Hematopoietic multipotent progenitor cell treated with erythropoietin and hydrocortisone succinate and interleukin-3 and kit ligand, for 17 days (in vitro differentiated cells): ENCODE results near the gene EMC6.

Experiments
- DNase-seq: peaks from one replicate; pipeline ENCODE4 v3.0.0-alpha.2; 2015; ENCODE audit warnings: low spot score

The EMC6 gene

DNA sequence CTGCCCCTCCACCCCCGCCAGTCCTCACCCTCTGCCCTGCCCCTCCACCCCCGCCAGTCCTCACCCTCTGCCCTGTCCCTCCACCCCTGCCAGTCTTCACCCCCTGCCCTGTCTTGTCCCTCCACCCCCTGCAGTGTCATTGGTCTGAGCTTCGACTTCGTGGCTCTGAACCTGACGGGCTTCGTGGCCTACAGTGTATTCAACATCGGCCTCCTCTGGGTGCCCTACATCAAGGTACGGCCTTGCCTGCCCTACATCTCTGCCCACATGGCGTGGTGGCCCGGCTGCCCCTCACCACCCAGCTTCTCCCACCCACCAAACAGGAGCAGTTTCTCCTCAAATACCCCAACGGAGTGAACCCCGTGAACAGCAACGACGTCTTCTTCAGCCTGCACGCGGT, 12.3 kb upstream of the EMC6 start:
- DNase-seq, result no peak

DNA sequence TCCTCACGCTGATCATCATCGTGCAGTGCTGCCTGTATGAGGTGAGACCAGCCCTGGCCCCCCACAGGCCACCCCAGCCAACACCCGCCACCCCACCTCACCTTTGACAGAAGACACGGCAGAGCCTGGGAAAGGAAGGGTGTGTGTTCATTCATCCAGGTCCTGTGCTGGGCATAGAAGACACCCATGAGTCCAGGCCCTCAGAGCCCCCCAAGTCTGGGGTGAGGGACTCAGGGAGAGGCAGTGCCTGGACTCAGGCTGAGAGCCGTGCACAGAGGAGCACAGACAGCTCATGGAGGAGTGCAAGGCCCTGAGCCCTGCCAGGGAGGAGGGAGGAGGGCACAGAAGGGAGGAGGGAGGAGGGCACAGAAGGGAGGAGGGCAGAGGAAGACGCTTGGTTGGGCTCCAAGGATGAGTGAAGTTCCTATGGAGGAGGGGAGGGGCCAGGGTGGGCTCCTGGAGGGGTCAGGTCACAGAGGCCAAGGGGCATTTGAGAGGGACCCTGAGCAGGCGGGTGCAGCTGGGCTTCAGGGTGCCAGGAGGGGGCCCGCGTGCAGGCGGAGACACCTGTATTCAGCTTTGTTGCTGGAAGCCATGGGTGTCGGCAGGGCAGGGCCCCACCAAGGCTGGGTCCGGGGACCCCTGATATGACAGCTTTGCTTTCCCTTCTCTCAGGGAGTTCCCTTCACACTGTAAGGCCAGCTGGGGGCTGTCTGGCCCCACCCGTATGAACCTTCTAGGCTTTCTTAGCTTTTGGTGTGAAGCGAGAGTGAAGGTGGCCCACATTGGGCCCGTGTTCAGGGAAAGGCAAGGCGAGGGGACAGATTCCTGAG, 11.6 kb upstream of the EMC6 start:
- no peak for DNase-seq

DNA sequence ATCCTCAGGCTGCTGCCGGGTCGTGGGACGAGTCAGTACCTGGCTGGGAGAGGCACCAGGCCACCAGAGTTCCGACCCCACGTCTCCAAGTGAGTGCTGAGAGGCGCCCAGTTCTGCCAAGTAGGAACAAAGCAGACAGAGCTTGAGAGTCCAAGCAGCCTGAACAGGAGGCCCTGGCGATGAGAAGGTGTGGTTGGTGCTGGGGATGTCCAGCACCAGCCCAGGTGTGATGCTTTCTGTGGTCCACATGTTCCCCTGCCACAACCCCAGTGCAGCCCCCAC, 11.1 kb upstream of the EMC6 start:
- no peak for DNase-seq

DNA sequence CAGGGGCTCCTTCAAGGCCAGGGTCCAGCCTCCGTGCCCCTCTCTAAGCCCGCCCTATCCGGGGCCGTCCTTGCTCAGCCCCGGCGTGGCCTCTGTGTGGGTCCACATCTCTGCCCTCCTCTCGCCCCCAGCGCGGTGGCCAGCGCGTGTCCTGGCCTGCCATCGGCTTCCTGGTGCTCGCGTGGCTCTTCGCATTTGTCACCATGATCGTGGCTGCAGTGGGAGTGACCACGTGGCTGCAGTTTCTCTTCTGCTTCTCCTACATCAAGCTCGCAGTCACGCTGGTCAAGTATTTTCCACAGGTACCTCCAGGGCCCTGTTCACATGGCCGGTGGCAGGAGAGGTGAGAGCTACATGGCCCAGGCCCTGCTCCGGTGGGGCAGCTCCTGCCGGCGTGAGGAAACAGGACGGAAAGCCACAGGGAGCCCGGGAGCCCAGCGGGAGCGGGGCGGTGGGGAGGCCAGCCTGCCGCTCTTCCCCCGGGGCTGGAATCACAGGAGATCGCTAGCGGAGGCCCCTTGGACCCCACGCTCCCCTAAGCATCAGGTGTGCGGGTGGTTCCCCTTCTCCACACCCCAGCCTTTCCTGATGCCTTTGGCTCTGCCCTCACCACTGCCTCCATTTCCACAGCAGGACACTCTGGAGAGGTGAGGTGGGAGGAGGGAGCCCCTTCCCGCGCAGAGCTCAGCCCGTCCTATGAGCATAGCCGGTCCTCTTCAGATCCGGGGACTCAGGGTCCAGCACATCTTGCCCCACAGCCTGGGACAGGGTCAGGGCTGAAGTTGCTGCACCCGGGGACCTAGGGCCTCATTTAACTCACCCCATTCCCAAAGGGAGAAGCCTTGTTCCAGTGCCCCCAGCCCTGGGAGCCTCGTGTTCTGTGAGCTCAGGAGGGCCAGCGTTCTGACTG, 10.5 kb upstream of the EMC6 start:
- DNase-seq, result no peak

DNA sequence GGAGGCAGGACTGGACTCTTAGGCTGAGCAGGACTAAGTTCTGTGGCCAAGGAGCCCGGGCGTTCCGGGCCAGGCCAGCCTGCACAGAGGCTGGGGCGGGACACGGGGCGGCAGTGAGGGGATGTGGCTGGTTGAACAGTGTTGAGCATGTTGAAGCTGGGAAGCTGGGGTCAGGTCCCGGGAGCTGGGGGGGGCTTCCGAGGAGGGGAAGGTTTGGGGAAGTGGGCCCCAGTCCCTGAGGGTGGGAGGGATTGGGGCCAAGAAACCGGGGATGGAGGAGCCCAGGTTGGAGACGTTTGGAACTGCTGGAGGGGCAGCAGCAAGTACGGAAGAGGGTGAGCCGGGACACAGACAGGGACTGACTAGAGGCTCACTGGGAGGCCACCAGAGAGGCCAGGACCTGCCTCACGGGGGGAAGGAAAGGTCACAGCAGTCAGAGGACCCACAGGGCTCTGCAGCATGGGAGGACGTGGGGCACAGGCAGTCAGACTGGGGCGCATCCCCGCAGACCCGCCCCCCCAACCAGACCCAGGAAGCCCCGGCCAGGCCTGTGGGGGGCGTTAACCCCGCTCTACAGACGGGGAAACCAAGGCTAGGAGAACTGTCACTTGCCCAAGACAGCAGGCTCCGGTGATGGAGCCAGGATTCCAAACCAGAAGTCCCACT, 9.7 kb upstream of the EMC6 start:
- no peak for DNase-seq

DNA sequence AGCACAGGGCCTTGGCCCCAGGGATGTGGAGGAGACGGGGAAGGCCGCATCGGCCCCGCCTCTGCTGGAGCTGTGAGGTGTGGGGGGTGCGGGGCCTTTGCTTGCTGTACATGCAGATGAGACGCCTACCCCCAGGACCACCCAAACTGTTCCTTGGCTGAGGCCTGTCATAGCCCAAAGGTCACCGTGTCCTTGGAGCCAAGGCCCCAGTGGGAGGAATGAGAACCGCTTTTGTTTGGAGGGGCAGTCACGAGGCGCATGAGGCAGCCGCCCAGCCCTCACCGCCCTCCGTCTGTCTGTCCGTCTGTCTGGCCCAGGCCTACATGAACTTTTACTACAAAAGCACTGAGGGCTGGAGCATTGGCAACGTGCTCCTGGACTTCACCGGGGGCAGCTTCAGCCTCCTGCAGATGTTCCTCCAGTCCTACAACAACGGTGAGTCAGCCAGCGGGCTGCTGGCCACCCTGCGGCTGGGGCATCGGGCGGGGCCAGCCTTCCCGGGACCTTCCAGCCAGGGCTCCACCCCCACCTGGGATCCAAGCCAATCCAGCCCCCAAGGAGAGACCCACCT, 9.0 kb upstream of the EMC6 start:
- no peak for DNase-seq

DNA sequence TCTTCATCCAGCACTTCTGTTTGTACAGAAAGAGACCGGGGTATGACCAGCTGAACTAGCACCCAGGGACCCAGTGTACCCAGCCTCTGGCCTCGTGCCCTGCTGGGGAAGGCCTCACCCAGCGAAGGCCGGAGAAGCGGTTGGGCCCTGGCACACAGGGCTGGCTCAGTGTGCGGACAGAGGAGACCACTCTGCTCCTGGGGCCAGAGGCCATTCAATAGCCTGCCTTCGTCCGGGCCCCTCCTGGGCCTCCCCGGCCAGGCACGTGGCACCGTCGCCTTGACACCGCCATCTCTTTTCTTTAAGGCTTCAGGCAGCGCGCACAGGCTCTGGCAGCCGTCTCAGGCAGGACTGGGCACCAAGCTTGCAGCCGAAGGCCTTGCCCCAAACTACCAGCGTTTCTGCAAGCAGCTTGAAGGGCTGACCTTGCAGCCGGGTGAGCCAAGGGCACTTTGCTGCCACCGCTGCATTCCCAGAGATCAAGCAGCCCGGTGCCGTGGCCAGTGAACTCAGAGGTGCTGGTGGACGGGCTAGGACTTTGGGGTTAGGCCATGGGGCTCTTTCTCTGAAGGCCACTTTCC, 8.2 kb upstream of the EMC6 start:
- no peak for DNase-seq

DNA sequence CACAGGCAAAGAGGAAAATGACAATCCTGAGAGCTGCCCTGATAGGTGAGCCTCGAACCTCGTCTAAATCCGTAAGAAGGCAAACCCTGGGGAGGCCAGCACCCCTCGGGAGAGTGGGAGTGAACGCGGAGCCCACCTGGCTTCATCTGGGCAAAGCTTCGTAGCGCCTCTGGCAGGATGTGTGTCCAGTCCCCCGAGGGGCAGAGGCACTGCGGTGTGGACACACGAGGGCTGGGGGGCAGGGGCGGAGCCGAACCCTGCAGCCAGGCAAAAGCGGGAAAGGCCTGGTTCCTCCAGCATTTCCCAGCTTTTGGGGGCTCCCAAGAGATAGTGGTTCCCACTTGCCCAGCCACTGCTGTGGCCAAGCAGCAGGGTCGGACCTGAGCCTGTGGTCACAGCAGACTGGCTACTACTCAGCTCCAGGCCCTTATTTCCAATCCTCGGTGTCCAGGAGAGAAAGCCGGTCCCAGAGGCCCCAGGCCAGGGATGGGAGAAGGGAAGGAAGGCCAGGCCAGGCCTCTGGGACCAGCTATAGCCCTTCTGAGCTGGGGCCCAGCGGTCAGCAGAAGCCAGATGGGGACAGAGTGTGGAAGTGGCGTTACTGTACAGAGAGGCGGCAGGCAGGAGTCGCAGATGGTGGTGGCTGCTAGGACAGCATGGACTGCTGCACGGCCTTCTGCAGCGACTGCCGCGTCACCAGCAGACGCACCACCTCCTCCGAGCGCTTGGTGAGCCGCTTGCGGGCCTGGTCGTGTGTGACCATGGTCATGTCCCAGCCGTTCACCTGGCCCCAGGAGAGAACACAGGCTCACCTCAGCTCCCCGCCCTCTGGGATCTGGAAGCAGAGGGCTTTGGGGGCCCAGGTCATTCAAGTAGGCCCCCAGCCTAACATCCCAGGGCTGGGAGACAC, 5.3 kb upstream of the EMC6 start:
- no peak for DNase-seq

DNA sequence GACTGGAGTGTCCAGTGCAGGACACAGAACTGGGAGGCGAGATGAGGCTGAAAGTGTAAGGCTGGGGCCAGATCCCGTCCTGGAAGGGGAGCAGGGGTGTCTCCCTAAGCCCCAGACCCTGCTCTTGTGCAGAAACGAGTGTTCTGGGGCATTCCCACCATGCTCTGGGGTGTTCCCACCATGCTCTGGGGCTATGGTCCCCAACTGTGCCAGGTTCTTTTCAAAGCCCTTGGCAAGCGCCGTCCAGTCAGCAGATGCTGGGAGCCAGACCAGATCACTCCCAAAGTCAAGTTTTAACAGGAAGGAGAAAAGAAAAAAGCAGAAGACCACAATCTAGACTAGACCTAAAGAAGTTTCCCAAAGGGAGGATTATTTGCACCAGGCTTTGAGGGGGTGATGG, 2.8 kb upstream of the EMC6 start:
- DNase-seq, result no peak

DNA sequence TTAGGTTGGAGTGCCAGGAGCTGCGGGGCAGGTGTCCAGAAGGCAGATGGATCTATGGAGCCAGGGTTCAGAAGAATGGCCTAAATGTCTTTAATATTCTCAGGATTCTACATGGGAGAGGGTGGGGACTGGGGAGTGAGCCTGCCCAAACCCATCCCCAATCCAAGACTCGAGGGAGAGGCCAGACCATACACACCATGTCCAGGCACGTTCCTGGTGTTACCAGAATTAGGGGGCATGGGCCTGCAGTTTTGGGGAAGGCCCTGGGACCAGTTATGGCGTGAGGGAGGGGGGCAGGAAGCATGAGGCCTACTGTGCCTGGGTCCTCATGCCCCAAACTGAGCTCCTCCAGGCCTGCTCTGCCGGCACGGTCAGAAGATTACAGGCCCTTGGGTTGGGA, 2.1 kb upstream of the EMC6 start:
- no peak for DNase-seq

DNA sequence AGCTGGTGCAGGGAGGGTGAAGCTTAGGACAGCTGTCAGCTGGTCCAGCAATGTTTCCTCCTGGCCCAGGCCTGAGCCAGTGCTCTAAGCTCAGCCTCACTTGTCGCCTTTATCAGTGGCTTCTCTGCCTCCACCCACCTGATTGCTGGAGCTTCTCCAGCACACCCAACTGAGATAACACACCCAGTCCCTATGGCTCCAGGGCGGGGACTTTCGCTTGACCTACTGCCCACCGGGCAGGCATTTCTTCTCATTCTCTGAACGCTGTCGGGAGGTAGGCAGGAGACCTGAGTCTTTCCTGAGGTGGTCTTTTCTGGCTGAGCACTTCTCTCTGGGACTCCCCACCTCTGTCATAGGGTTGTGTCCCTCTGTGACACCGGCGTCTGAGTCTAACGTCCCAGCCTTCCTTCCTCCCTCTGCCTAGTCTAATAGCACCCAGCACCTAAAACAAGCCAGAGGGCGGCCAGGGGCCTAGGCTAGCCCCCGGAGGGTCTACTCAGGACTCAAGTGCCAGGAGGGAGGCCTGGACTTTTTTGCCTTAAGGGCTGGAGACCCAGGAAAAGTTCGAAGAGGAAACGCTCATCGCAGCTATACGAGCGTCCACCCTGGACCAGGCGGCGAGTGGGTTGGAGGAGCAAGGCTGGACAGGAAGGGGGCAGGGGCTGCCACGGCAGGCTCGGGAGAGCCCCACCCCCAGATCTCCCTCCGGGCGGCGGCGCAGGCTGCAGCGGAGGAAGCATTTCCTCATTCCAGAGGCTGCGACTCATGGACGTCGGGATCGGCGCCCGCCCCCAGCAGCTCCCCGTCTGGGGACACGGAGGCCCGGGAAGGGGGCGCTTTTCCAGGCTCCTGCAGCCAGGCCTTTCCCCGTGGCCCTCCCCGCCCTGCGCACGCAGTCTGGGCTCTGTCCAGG, 990 bp upstream of the EMC6 start:
- DNase-seq, result peak; percentile 82

DNA sequence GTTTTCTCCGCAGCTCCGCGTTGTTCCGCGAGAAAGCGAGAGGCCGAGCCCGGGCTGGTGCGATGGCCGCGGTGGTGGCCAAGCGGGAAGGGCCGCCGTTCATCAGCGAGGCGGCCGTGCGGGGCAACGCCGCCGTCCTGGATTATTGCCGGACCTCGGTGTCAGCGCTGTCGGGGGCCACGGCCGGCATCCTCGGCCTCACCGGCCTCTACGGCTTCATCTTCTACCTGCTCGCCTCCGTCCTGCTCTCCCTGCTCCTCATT, 404 bp downstream of the EMC6 start:
- DNase-seq, result no peak

DNA sequence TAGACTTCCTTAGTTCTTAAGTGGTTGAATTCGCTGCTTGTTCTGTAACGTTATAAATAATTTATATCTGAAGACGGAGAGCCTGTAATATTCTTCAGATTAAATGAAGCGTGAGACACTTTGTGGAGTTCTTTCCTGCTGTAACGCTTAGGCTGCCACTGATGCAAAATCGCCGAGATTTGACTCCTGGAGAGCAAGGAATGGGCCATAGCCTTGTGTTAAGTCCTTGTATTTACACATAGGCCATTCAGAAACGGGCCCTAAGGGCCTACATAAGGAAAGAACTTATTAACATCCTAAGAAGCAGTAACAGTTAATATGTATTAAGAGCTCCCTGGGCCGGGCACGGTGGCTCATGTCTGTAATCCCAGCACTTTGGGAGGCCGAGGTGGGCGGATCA, 936 bp downstream of the EMC6 start:
- no peak for DNase-seq

DNA sequence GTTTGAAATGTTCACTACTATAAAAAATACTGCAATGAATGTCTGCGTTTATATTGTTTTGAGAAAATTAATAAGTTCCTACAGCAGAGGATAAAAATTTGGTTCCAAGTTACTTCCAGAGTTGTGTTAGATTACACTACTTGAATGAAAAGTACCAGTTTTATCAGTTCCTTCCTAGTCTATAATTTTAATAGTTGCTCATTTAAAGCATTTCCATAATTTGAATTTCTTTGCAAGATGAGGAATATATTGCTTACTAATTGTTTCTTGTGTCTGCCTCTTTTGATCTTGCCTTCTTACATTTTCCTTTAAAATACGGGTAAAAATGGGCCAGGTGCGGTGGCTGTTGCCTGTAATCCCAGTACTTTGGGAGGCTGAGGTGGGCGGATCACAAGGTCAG, 4.0 kb downstream of the EMC6 start:
- DNase-seq, result no peak

DNA sequence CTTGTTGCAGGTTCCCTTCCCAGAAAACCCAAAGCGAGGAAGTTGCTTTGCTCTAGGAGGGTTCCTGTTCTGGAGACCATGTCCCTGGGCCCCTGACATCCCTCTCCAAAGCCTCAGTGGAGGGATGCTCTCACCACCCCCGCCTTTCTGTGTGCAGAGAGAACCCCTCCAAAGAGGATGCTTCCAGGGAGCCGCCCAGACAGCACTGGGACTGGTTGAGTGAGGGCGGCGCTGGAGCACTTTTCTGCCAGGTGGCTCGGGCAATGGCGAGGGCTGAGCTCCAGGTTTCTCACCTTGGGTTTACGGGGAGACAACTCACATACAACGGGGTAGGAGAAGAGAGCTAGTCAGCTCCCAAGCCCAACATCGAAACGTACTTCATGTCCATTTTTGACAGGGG, 7.3 kb downstream of the EMC6 start:
- no peak for DNase-seq

DNA sequence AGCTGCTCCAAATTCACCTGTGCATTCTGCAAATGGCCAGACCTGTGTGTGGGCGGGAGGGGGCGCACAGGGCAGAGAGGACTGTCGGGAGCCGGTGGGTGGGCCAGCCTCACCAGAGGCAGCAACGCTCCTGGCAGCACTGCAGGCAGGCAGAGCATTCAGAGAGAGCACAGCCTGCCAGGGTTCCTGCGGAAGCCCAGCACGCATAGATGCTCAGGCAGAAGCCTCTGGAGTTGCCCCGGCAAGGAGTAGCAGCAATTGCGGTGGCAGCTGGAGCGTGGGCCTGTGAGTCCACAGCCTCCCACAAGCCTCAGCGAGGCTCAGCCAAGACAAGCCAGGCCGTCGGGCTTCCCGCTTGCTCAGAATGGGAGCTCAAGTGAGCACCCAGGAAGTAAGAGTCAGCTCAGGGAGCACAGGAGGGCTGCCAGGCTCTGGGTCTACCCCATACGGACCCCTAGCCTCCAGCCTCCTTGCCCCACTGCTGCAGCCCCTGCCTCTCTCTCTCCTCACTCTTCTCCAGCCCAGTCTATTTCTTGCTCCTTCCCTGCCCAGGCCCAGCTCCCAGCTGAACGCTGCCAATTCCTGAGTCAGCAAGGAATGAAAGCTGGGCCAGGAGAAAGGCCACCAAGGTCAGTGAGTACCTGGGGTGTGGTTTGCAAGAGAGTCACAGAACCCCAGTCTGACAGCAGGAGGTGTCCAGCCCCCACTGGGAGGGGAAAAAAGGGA, 9.6 kb downstream of the EMC6 start:
- DNase-seq, result no peak

DNA sequence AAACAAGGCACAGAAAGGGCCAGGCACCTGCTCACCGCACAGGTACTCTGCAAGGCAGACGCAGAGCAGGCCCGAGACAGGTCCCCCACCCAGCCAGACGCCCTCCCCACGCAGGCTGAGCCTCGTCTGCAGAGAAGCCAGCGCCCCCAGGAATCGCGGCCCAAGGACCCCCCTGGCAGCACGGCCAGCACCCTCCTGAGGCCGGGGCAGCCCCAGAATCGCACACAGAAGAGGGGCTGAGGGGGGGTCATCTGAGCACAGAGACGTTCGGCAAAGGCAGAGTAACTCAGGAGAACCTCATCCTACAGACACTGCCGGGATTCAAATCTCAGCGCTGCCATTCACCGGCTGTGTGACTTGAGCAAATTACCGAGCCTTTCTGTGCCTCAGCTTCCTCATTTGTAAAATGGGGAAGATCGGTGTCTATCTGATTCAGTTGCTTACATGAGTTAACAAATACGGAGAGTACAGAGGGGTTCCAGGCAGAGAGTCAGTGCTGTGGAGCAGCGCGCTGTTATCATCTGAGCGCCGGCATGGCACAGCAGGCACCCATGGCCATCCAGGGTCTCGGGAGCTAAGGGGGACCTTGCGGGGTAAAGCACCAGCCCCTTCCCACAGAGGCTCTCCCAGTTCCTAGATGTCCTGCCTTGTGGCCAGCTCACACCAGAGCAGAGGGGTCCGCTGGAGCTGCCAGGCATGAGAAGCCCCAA, 10.4 kb downstream of the EMC6 start:
- no peak for DNase-seq

DNA sequence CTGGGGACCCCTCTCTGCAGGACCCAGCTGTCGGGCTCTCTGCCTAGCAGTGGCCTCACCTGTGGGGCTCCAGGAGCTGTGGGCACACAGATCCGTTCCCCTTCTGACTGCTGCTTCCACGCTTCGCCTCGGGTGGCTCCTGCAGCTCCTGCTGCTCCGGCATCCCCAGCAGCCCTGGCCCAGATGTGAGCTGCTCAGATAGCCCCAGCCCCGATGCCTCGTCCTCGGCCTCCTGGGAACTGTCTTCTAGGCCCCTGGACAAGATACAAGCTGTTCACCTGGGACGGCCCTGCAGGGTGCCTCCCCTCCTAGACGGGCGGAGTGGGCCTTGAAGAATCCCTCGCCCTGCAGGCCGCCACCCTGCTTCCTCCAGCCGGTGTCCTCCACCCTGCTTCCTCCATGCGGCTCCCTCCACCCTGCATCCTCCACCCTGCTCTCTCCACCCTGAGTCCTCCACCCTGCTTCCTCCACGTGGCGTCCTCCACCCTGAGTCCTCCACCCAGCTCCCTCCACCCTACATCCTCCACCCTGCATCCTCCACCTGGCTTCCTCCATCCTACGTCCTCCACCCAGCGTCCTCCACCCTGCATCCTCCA, 11.0 kb downstream of the EMC6 start:
- no peak for DNase-seq

DNA sequence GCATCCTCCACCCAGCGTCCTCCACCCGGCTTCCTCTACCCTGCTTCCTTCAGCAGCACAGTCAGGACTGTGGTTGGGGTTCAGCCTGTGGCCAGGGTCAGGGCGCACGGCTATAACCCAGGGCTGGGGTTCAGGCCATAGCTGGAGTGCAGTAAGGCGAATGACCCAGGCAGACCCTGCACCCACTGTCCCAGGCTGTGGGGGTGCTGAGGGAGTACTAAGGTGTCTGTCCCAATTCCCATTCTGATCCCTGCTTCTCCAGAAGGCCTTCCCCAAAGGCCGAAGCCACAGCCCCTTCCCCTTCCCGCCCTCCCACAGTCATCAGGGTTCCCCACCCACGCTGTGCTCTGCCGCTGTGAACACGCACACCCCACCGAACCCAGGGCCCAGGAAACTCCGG, 12.4 kb downstream of the EMC6 start:
- DNase-seq, result no peak
